ENCODE data around the gene ZFP3. TPM values are rescaled to one million over a fixed set of nuclear protein-coding genes. Genes with fewer than 3 reads are reported as not detected.
"Not testable (repeated sequence)": the region's sequence is repeated elsewhere in the genome, so short reads cannot be mapped to it uniquely, and the experiment has no call there.

Gene ZFP3
- total RNA-seq, 3 donors from 2014 or later (not counting 1 experiment from before 2014, with no cell fraction given) = 3.8 to 7.2 (median 5.1) TPM

DNA sequence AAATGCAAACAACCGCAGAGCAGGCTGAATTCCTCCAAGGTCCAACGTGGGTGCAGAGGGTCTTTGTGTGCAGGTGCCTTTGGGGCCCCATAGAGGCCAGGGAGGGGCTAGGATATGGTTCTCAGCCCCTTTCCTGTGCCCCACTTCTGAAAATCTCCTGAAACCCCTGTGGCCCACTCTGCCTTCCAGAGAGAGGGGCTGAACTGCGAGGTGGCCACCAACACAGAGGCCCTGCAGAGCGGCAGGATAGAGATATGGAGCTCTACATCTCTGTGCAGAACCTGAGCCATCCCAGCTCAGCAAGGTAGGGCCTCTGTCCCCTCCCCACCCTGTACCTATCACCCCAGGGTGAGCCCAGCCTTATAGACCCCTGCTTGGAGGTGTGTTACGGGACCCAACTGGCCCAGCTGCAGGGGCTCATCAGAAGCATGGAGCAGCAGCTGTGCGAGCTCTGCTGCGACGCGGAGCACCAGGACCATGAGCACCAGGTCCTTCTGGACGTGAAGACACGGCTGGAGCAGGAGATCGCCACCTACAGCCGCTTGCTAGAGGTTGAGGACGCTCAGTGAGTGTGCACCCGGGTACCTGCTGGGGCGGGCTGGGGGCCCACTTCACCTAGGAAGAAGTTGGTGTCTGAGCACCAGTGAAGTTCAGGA lies 43.0 kb downstream of the ZFP3 start:
- Mint-ChIP-seq H3K4me1 (peaks cover 0 to 8% of the 10 kb centered on the region in 2 donors), H3K36me3 (no peaks in the 10 kb centered on the region), H3K4me3 (peak overlapping the region; percentile 10), H3K27me3 (ENCODE audit: low read depth in 2 of 2) (peaks cover 39 to 44% of the 10 kb centered on the region in 2 donors), H3K27ac (no peak overlapping the region), H3K9me3 (no peaks in the 10 kb centered on the region)
- Histone ChIP-seq H3K27me3 (ENCODE audit: control insufficient read depth, insufficient read depth, low read length) (peaks cover 11% of the 10 kb centered on the region), H3K27ac (ENCODE audit: low read length) (no peak overlapping the region), H3K4me1 (ENCODE audit: control insufficient read depth, insufficient read depth, low read length) (peaks cover 5% of the 10 kb centered on the region), H3K4me3 (ENCODE audit: low read length) (no peak overlapping the region), H3K36me3 (ENCODE audit: control insufficient read depth, insufficient read depth, low read length) (no peaks in the 10 kb centered on the region), H3K9me3 (ENCODE audit: control insufficient read depth, insufficient read depth, low read length) (no peaks in the 10 kb centered on the region)
- ATAC-seq (no peak), DNase-seq (no peak)
- WGBS (ENCODE audit: insufficient coverage) = 92% methylated on average over 16 of the region's 16 CpGs
- TF ChIP-seq, protein P1, sequence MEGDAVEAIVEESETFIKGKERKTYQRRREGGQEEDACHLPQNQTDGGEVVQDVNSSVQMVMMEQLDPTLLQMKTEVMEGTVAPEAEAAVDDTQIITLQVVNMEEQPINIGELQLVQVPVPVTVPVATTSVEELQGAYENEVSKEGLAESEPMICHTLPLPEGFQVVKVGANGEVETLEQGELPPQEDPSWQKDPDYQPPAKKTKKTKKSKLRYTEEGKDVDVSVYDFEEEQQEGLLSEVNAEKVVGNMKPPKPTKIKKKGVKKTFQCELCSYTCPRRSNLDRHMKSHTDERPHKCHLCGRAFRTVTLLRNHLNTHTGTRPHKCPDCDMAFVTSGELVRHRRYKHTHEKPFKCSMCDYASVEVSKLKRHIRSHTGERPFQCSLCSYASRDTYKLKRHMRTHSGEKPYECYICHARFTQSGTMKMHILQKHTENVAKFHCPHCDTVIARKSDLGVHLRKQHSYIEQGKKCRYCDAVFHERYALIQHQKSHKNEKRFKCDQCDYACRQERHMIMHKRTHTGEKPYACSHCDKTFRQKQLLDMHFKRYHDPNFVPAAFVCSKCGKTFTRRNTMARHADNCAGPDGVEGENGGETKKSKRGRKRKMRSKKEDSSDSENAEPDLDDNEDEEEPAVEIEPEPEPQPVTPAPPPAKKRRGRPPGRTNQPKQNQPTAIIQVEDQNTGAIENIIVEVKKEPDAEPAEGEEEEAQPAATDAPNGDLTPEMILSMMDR (IDR thresholded peaks at IDR 0.05) = no peak
- intact Hi-C loops (cut with micrococcal nuclease) = no loop called here

DNA sequence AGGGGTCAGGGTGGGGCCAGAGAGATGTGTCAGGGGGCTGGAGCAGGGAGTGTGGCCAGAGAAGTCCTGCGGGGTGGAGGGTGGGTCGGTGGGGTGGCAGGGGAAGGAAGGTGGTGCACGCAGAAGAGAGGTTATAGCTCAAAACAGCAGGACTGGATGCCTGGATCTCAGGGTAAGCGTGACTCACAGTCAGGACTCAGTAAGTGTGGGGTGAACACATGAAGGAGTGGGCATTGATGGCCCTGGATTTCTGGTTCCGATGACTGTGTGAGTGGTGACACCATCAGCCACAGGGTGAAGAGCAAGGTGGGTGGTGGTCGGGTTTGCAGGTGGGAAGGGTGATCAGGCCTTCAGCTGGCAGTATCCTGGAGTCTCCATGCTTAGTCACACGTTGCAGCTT lies 43.8 kb downstream of the ZFP3 start:
- DNase-seq; H3K9me3 Mint-ChIP-seq; H3K4me1 Mint-ChIP-seq; intact Hi-C loops (cut with micrococcal nuclease); H3K4me1 ChIP-seq (ENCODE audit: control insufficient read depth, insufficient read depth, low read length); H3K27ac Mint-ChIP-seq; H3K36me3 Mint-ChIP-seq; H3K27me3 ChIP-seq (ENCODE audit: control insufficient read depth, insufficient read depth, low read length); H3K27ac ChIP-seq (ENCODE audit: low read length); H3K9me3 ChIP-seq (ENCODE audit: control insufficient read depth, insufficient read depth, low read length); H3K4me3 ChIP-seq (ENCODE audit: low read length); H3K36me3 ChIP-seq (ENCODE audit: control insufficient read depth, insufficient read depth, low read length); ATAC-seq: not testable (repeated sequence)
- Mint-ChIP-seq H3K4me3 (peak overlapping the region; percentile 19), H3K27me3 (ENCODE audit: low read depth in 2 of 2) (peaks cover 37% of the 10 kb centered on the region in 2 donors)
- WGBS (ENCODE audit: insufficient coverage) = 87% methylated on average over 7 of the region's 7 CpGs

DNA sequence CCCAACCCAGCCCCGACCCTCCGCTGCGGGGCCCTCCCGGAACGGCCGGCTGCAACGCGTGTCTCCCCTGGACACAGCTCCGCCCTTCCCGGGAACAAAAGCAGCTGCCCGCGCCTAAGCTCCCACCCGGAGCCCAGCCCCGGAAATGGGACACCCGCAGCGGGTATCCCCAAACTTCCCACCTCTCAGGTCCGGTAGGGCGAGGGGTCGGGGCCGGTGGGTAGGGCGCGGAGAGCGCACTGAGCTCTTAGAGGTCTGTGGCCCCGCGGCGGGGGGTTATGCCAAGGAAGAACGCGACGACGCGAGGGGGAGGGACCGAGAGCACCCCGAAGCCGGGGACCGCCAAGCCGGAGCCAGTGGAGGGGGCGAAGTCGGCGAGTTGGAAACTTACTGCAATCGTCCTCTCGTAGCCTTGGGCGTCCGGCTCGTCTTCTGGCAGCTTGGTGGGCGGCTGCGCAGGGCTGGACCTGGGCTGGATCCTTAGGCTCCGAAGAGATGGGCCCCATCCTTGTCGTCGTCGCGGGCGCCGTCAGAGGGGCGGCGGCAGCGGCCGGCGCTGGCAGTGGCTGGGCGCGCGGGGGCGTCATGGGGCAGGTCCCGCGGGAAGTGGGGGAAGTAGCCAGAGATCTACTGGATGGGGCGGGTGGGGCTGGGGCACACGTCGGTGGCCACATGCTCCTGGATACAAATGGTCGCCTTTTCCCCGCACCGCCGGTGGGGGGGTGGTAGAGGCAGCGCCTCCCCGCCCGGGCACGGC lies 44.5 kb downstream of the ZFP3 start:
- Mint-ChIP-seq H3K4me3 (no peak overlapping the region), H3K4me1 (peaks cover 0 to 5% of the 10 kb centered on the region in 2 donors), H3K9me3 (no peaks in the 10 kb centered on the region), H3K27ac (no peak overlapping the region), H3K27me3 (ENCODE audit: low read depth in 2 of 2) (peaks cover 31 to 37% of the 10 kb centered on the region in 2 donors), H3K36me3 (no peaks in the 10 kb centered on the region)
- 11% methylated on average over 75 of the region's 75 CpGs for WGBS (ENCODE audit: insufficient coverage)
- peaks cover 5% of the 10 kb centered on the region for H3K4me1 ChIP-seq (ENCODE audit: control insufficient read depth, insufficient read depth, low read length)
- H3K9me3 ChIP-seq (ENCODE audit: control insufficient read depth, insufficient read depth, low read length) = no peaks in the 10 kb centered on the region
- DNase-seq = peak in 1 of 2 donors; percentile 12
- TF ChIP-seq, protein P1 (IDR thresholded peaks at IDR 0.05) = no peak
- intact Hi-C loops (cut with micrococcal nuclease) = no loop called here
- no peak overlapping the region for H3K27ac ChIP-seq (ENCODE audit: low read length)
- H3K27me3 ChIP-seq (ENCODE audit: control insufficient read depth, insufficient read depth, low read length) = peaks cover 7% of the 10 kb centered on the region
- peak; percentile 32 to 74 (median 72) for ATAC-seq
- peak overlapping the region; percentile 7 for H3K4me3 ChIP-seq (ENCODE audit: low read length)
- no peaks in the 10 kb centered on the region for H3K36me3 ChIP-seq (ENCODE audit: control insufficient read depth, insufficient read depth, low read length)

DNA sequence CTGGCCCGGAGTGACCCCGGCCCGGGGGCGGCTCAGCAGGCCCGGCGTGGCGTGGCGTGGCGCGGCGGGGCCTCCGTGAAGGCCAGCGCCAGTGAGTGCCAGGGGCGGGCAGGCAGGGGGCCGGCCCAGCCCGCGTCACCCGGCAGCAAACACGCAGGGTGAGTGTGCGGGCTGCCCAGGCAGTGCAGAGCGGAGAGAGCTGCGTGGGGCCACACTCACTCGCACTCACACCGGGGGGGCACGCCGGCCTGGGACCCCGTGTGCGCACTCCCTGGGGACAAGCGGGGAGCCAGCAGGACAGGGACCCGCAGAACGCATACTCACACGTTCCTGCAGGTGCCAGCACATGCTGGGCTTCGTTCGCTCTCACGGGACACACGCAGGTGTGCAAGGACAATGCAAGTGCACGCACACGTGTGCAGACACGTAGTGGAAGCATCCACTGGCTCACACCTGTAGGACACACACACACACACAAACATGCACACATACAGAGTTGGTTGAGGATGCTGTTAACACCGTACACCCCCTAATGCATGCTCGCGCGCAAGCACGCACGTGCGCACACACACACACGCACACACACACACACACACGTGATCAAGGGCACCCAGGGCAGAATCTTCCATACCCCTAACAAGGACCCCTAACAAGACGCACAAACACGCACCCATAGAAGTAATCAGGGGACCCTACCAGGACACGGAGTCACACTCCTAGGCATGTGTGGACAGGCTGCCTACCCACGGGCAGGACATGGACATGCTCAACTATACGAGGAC lies 45.3 kb downstream of the ZFP3 start:
- no peaks in the 10 kb centered on the region for H3K9me3 Mint-ChIP-seq

DNA sequence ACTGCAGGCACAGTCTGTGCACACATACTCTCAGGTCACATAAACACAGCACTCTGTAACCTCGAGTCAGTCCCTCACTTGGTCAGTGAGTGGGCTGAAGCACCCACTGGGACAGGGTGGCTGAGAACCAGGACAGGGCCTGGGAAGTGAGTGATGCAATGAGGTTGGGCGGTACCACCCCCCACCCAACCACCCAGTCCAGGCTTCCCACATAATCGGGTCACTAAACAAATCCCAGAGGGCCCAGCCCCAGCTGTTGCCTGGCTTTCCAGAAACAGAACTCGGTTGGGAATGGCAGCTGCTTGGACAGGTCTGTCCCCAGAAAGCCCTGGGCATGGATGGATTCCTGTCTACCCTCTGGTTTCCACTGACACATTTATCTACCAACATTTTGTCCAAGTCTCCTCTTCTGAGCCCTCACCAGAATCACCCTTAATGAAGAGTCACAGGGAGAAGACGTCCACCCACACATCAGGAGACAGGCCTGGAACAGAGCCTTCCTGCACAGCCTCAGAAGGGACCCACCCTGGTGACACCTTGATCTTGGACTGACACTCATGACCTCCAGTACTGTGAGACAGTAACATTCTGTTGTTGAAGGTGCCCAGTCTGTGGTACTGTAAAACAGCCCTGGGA lies 46.0 kb downstream of the ZFP3 start:
- DNase-seq; intact Hi-C loops (cut with micrococcal nuclease); ATAC-seq: not testable (repeated sequence)

More for the DNA sequence above, 45.3 kb downstream of the ZFP3 start:
- H3K27ac ChIP-seq (ENCODE audit: low read length) = no peak overlapping the region
- peaks cover 5% of the 10 kb centered on the region for H3K4me1 ChIP-seq (ENCODE audit: control insufficient read depth, insufficient read depth, low read length)
- no peaks in the 10 kb centered on the region for H3K9me3 ChIP-seq (ENCODE audit: control insufficient read depth, insufficient read depth, low read length)
- no peak for DNase-seq
- Mint-ChIP-seq H3K27me3 (ENCODE audit: low read depth in 2 of 2) (peaks cover 23 to 33% of the 10 kb centered on the region in 2 donors), H3K4me3 (no peak overlapping the region), H3K4me1 (peaks cover 0 to 5% of the 10 kb centered on the region in 2 donors), H3K36me3 (no peaks in the 10 kb centered on the region), H3K27ac (no peak overlapping the region)
- intact Hi-C loops (cut with micrococcal nuclease) = no loop called here
- no peak overlapping the region for H3K4me3 ChIP-seq (ENCODE audit: low read length)
- no peaks in the 10 kb centered on the region for H3K36me3 ChIP-seq (ENCODE audit: control insufficient read depth, insufficient read depth, low read length)
- TF ChIP-seq, protein P1 (IDR thresholded peaks at IDR 0.05) = no peak
- WGBS (ENCODE audit: insufficient coverage) = 63% methylated on average over 53 of the region's 53 CpGs
- peak in 1 of 3 donors; percentile 24 for ATAC-seq
- H3K27me3 ChIP-seq (ENCODE audit: control insufficient read depth, insufficient read depth, low read length) = peaks cover 7% of the 10 kb centered on the region

More for the DNA sequence above, 46.0 kb downstream of the ZFP3 start:
- H3K4me3 Mint-ChIP-seq; H3K36me3 ChIP-seq (ENCODE audit: control insufficient read depth, insufficient read depth, low read length); H3K9me3 ChIP-seq (ENCODE audit: control insufficient read depth, insufficient read depth, low read length); H3K27me3 ChIP-seq (ENCODE audit: control insufficient read depth, insufficient read depth, low read length); H3K36me3 Mint-ChIP-seq; H3K4me1 Mint-ChIP-seq; H3K27ac ChIP-seq (ENCODE audit: low read length); H3K4me3 ChIP-seq (ENCODE audit: low read length); H3K27ac Mint-ChIP-seq; H3K4me1 ChIP-seq (ENCODE audit: control insufficient read depth, insufficient read depth, low read length); H3K9me3 Mint-ChIP-seq: not testable (repeated sequence)
- peaks cover 18 to 33% of the 10 kb centered on the region in 2 donors for H3K27me3 Mint-ChIP-seq (ENCODE audit: low read depth in 2 of 2)
- 92% methylated on average over 5 of the region's 5 CpGs for WGBS (ENCODE audit: insufficient coverage)
